ENCODE data around the gene DDI2. TPM values are rescaled to one million over a fixed set of nuclear protein-coding genes. Genes with fewer than 3 reads are reported as not detected.
"Not testable (repeated sequence)": the region's sequence is repeated elsewhere in the genome, so short reads cannot be mapped to it uniquely, and the experiment has no call there.

Gene DDI2
- polyA plus RNA-seq, 1 donor from 2014 or later, result 6.5 TPM

DNA sequence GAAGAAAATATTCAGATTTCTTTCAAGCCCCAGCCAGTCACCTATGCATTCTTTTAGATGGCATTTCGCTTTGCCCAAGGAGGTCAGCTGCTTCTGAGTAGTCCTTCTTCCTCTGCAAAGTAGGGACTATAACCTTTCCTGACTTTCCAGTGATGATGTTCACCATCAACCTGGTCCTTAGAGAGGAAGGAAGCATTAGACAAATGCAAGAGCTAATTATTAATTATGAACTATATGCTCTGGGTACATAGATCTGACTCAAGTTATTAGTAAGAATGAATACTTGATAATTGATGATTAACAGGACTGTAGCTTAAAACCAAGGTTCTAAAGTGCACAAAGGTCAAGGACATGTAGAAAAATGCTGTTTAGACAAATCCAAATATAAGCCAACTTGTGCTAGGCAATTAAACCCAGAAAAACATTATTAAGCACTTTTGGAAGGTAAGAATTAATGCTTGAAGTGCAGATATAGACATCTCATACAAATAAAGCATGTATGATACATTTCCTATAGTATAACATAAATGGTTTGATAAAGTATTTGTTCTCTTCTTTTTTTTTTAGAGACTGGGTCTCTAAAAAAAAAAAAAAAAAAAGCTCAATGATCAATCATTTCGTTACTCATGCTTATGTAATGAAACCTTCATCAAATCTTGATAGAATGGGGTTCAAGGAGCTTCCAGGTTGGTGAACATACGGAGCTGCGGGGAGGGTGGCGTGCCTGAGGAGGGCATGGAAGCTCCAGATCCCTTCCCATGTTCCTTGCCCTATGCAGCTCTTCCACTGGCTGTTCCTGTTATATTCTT is 21.2 kb upstream of the DDI2 start:
- H3K9me3 Mint-ChIP-seq, result no peaks in the 10 kb centered on the region
- no peaks in the 10 kb centered on the region for H3K27me3 Mint-ChIP-seq
- H3K4me1 Mint-ChIP-seq, result peaks cover 0 to 2% (median 0%) of the 10 kb centered on the region in 3 donors
- H3K4me3 Mint-ChIP-seq, result no peak overlapping the region
- no peaks in the 10 kb centered on the region for H3K36me3 Mint-ChIP-seq
- H3K27ac Mint-ChIP-seq, result peak overlapping the region in 1 of 3 donors; percentile 47

DNA sequence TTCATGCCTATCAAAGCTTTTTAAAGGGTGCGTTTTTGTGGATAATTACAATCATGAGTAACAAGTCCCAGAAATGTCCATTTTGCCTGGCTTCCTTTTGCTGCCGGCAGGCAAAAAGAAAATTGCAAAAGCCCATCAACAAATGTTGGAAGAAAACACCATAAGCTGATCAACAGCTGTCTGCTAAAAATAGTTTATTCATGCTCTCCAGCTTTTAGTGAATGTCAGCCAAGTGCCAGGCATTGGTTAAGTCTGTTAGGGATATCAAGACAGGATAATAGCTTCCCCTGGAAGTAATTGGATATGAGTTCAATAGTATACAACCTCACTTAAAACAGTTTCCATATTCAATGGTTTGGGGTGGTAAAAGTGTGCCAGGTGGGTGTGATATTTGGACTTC is 18.8 kb upstream of the DDI2 start:
- no peak overlapping the region for H3K27ac Mint-ChIP-seq
- no peaks in the 10 kb centered on the region for H3K9me3 Mint-ChIP-seq
- peak overlapping the region in 1 of 4 donors; percentile 30 for H3K4me3 Mint-ChIP-seq
- peaks cover under 1 to 5% (median 2%) of the 10 kb centered on the region in 3 donors for H3K4me1 Mint-ChIP-seq
- H3K27me3 Mint-ChIP-seq, result no peaks in the 10 kb centered on the region
- H3K36me3 Mint-ChIP-seq, result no peaks in the 10 kb centered on the region

DNA sequence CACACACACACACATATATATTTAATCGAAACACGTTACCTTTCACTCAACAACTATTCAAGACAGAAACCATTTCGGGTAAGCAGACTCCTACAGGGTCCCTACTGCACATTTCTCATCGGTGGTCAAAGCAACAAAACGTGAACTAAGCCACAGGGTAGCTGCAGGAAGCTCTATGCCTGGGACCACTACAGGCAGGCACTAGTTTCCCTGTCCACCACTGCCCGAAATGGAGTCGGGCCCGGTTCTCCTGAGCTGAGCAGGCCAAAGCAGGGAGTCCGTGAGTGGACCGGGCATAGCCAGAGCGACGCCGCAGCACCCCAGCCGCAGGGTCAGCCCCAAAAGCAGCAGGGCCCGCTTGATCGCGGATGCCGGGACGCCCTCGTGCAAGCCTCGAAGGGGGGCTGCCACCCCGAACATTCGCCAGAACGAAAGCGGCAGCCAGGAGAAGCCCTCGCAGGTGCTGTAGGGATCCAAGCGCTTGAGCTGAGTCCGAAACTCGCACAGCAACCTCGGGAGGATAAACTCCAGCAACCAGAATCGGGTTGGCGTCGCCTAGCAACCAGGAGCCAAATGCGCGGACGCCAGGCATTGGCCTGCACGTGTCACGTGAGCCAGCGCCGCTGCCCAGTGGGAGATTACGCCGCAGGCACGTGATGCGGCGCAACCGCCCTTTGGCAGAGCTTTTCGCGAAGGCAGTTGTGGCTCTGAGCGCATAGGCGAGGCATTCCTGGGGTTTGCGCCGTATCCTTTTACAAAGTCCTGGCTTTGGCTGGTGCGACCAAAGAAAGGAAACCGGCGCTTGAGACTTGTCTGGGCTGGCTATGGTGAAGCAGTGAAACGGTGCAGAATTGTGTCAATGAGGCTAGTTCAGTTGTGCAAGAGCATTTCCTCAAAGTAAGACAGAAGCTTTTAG is 13.9 kb upstream of the DDI2 start:
- no peaks in the 10 kb centered on the region for H3K36me3 Mint-ChIP-seq
- H3K27ac Mint-ChIP-seq, result peak overlapping the region; percentile 84 to 89 (median 87)
- peak overlapping the region; percentile 77 to 94 (median 82) for H3K4me3 Mint-ChIP-seq
- no peaks in the 10 kb centered on the region for H3K27me3 Mint-ChIP-seq
- H3K4me1 Mint-ChIP-seq, result peaks cover 3 to 7% (median 5%) of the 10 kb centered on the region in 3 donors
- H3K9me3 Mint-ChIP-seq, result no peaks in the 10 kb centered on the region

DNA sequence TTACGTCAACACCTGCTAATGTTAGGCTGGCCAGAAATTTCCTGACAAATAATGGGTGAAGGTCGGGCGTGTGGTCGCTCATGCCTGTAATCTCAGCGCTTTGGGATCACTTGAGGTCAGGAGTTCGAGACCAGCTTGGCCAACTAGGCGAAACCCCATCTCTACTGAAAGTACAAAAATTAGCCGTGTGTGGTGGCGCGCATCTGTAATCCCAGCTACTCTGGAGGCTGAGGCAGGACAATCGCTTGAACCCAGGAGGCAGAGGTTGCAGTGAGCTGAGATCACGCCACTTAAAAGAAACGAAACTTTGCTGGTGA is 13.3 kb upstream of the DDI2 start:
- not testable (repeated sequence) for H3K4me1 Mint-ChIP-seq, H3K36me3 Mint-ChIP-seq, H3K27me3 Mint-ChIP-seq, H3K9me3 Mint-ChIP-seq
- Mint-ChIP-seq H3K4me3 (peak overlapping the region; percentile 77 to 94 (median 82)), H3K27ac (peak overlapping the region; percentile 84 to 89 (median 87))

DNA sequence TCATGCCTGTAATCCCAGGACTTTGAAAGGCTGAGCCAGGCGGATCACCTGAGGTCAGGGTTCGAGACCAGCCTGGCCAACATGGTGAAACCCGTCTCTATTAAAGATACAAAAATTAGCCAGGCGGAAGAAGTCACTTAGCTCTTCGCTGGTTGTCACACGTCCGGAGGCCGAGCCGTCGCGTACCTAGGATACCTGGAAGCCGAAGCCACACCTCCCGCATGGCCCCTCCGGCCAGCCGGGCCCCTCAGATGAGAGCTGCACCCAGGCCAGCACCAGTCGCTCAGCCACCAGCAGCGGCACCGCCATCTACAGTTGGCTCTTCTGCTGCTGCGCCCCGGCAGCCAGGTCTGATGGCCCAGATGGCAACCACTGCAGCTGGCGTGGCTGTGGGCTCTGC is 12.9 kb upstream of the DDI2 start:
- H3K27me3 Mint-ChIP-seq, H3K27ac Mint-ChIP-seq, H3K9me3 Mint-ChIP-seq, H3K36me3 Mint-ChIP-seq, H3K4me1 Mint-ChIP-seq: not testable (repeated sequence)
- H3K4me3 Mint-ChIP-seq, result peak overlapping the region; percentile 34 to 94 (median 82)

DNA sequence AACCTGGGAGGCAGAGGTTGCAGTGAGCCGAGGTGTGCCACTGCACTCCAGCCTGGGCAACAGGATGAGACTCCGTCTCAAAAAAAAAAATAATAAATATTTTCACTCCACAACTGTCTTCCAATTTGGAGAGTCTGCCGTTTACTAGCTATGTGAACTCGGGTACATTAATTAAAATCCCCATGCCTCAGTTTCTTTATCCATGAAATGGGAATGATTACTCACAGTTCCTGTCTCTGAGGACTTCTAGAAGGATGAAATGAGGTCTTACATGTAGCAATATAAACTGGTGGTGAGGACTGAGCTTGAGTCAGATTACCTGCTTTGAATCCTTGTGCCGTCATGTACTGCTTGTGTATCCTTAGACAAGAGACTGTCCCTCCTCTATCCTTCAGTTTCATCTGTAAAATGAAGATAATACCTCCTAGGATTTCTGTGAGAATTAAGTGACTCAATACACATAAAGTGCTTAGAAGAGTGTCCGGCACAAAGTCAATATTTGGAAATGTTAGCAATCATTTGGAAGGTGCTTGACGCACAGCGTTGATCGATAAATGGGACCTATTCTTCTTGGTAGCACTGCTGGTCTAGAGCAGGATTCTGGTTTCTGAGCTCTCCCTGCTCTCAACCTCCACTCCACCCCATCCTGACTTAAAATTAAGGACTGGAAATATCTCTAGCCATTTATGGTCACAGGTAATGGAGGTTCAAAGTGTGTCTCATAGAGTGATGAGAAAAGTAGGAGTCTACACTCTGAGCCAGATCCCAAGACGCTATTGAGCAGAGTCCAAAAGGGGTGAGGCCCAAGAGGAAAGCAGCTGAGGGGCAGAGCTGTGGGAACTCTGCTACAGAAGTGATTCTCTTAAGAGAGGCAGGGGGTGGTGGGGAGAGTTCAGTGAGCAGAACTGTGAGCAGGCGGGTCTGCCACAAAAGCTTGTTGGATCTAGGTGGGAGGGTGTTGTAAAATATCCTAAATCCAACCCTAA is 11.6 kb upstream of the DDI2 start:
- Mint-ChIP-seq H3K36me3 (no peaks in the 10 kb centered on the region), H3K4me1 (peaks cover 3 to 7% (median 5%) of the 10 kb centered on the region in 3 donors), H3K9me3 (no peaks in the 10 kb centered on the region), H3K4me3 (peak overlapping the region in 1 of 4 donors; percentile 58), H3K27ac (peak overlapping the region in 2 of 3 donors; percentile 67 to 73), H3K27me3 (no peaks in the 10 kb centered on the region)

DNA sequence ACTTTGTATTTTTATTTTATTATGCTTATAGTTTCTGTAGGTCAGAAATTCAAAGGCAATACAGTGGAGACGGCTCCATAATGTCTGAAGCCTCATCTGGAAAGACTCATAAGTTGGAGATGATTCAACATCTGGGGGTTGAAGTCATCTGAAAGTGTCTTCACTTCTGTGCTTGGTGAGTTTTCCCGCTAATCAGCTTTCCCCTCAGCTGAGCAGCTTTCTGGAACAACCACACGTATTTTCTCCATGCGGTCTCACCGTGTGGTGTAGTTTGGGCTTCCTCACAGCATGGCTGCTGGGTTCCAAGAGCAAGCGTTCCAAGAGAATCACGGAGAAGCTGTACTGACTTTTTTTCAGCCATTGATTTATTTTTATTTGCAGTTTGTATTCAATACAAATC is 7.6 kb upstream of the DDI2 start:
- Mint-ChIP-seq H3K9me3 (no peaks in the 10 kb centered on the region), H3K27ac (peak overlapping the region in 1 of 3 donors; percentile 21), H3K4me1 (no peaks in the 10 kb centered on the region), H3K4me3 (no peak overlapping the region), H3K36me3 (no peaks in the 10 kb centered on the region), H3K27me3 (no peaks in the 10 kb centered on the region)

DNA sequence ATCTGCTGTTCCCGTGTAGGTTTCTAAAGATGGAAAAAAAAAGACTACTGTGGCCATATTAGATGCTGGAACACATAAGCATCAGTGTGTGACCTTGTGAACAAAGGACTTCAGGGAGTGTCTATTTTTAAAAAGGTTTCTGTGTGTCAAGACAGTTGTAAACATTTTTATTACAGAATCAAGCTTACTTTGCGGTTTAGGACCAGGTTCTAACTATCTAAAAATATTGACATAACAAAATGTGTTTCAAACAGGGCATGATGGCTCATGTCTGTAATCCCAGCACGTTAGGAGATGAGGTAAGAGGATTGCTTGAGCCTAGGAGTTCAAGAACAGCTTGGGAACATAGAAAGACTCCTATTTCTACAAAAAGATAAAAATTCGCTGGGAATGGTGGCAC is 7.1 kb upstream of the DDI2 start:
- no peaks in the 10 kb centered on the region for H3K9me3 Mint-ChIP-seq
- no peaks in the 10 kb centered on the region for H3K27me3 Mint-ChIP-seq
- no peaks in the 10 kb centered on the region for H3K4me1 Mint-ChIP-seq
- no peaks in the 10 kb centered on the region for H3K36me3 Mint-ChIP-seq
- H3K27ac Mint-ChIP-seq, result peak overlapping the region in 1 of 3 donors; percentile 21
- H3K4me3 Mint-ChIP-seq, result no peak overlapping the region

DNA sequence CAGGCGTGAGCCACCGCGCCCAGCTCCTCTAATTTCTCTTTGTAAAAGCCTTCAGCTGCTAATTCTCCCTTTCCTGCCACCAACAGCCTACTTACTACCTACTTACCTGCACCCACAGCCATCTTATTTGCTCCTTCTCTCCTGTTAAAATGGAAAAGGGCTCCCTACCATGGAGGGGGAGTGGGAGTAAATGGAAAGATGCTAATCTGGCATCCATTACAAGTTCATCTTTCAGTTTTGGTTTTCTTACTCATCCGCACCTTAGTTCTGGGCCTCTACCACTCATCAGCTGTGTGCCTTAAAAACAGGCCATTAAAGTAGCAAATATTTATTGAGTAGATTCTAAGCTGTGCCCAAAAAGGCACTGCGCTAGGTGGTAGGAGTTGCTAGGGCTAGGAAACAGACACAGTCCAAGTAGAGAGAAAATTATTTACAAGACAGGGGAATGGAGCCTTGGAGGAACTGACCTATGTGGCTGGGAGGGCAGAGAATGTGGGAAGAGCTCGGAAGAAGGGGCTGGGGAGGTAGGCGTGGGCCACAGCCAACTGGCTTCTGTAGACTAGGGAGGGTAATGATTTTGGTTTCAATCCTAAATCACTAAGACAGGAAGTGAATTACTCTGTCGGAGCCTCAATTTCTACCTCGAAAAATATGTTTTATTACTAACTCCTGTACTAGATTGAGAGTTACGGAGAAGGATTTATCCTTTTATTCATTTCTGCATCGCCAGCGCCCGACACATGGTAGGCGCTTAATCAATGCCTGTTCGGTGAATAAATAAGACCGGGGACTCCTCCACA is 685 bp upstream of the DDI2 start:
- peak overlapping the region; percentile 84 to 98 (median 96) for H3K27ac Mint-ChIP-seq
- peak overlapping the region; percentile 92 to 97 (median 95) for H3K4me3 Mint-ChIP-seq
- peaks cover 22 to 24% (median 23%) of the 10 kb centered on the region in 3 donors for H3K4me1 Mint-ChIP-seq
- H3K9me3 Mint-ChIP-seq, result no peaks in the 10 kb centered on the region
- H3K36me3 Mint-ChIP-seq, result peaks cover 5% of the 10 kb centered on the region
- H3K27me3 Mint-ChIP-seq, result no peaks in the 10 kb centered on the region

DNA sequence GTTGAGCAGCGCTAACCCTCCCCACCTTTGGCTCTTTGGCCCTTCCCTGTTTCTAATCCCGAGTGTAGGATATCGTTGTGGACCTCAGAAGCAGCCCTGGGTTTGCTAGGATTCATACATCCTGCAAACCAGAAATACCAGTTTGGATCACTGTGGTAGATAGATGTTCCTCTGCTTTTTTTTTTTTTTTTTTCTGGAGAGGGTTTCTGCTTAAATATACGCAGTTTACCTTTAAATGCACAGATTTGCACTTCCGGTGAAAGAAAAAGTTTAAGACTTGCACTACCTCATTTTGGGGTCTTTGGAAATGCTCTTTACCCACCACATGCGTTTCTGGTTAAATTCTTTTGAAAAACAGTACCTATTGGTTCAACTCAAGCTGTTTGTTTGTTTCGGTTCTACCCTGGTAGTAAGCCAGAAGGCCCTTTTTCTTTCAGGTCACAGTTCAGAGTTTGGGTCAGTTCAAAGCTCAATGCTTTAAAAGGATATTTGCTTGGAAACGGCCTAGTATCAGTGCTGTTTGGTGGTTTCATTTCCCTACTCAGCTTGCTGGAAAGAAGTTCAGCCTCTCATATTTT is 908 bp downstream of the DDI2 start:
- peak overlapping the region; percentile 96 to 98 (median 96) for H3K27ac Mint-ChIP-seq
- peaks cover 31 to 36% (median 32%) of the 10 kb centered on the region in 3 donors for H3K4me1 Mint-ChIP-seq
- peaks cover 5% of the 10 kb centered on the region for H3K36me3 Mint-ChIP-seq
- peak overlapping the region; percentile 92 to 97 (median 95) for H3K4me3 Mint-ChIP-seq
- no peaks in the 10 kb centered on the region for H3K27me3 Mint-ChIP-seq
- no peaks in the 10 kb centered on the region for H3K9me3 Mint-ChIP-seq

DNA sequence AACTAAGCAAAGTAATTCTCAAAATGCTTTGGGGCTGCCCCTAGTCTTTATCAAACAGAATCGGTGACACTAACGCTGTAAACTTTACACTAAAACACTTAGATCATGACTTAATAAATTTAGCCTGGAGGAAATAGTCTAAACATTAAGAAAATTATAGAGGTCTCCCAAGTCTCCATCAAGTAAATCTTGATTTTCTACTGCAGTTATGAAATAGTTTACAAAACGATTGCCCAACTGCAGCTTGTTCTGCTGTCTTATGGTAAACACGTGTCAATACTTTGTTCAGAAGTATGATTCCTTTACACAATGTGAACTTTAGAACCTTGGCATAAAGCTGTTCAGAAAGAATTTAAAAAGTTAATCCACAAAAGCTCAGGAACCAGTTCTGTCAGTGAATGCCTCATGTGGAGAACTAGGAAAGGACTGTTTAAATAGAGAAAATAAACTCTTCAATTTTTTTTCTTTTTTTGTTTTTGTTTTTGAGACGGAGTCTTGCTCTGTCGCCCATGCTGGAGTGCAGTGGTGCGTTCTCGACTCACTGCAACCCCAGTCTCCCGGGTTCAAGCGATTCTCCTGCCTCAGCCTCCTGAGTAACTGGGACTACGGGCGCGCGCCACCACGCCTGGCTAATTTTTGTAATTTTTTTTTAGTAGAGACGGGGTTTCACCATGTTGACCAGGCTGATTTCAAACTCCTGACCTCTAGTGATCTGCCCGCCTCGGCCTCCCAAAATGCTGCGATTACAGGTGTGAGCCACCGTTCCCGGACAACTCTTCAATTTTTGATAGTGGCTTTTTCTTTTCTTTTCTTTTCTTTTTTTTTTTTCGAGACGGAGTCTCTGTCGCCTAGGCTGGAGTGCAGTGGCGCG is 1.6 kb downstream of the DDI2 start:
- no peaks in the 10 kb centered on the region for H3K9me3 Mint-ChIP-seq
- peaks cover 31 to 36% (median 32%) of the 10 kb centered on the region in 3 donors for H3K4me1 Mint-ChIP-seq
- peaks cover 5% of the 10 kb centered on the region for H3K36me3 Mint-ChIP-seq
- no peaks in the 10 kb centered on the region for H3K27me3 Mint-ChIP-seq
- peak overlapping the region; percentile 92 to 97 (median 95) for H3K4me3 Mint-ChIP-seq
- H3K27ac Mint-ChIP-seq, result peak overlapping the region; percentile 96 to 98 (median 96)

DNA sequence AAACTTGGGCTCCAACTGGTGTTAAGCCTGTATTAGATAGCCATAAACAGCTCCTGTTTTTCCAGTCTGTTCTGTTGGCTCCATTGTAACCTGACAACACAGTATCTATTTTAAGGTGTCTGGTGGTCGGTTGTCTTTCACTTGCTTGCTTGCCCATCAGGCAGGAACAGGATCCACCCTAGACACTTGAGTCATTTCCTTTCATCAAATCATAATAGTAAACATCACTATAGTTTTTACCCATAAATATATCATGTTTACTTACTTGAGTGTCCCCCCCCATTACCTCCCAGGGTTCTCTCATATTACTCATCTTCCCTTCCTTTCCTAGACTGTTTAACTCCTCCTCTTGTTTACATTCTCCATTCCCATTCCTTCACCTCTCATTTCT is 2.9 kb downstream of the DDI2 start:
- Mint-ChIP-seq H3K36me3 (peaks cover 5% of the 10 kb centered on the region), H3K27me3 (no peaks in the 10 kb centered on the region), H3K9me3 (no peaks in the 10 kb centered on the region), H3K4me3 (peak overlapping the region; percentile 30 to 90 (median 81)), H3K27ac (peak overlapping the region in 2 of 3 donors; percentile 53 to 85), H3K4me1 (peaks cover 40 to 42% (median 42%) of the 10 kb centered on the region in 3 donors)

Data from IgD-negative memory B cell (primary cell).